H54 (cell line): ENCODE results near the gene SYNE3.

Source experiments
- DNase-seq: peaks from one replicate; pipeline ENCODE4 v3.0.0; 2011; ENCODE audit warnings: low spot score, mixed read lengths; ENCODE audit not compliant: insufficient read length
- FAIRE-seq: peaks from 3 replicates; lab custom pipeline; 2011; peaks lifted over from hg19 to GRCh38; lab: Jason Lieb, UNC
- POLR2A ChIP-seq: IDR thresholded peaks from 2 replicates; pipeline ENCODE4 v1.6.1; 2011; ENCODE audit warnings: low read depth, mild to moderate bottlenecking, low read length

SYNE3 gene, protein sequence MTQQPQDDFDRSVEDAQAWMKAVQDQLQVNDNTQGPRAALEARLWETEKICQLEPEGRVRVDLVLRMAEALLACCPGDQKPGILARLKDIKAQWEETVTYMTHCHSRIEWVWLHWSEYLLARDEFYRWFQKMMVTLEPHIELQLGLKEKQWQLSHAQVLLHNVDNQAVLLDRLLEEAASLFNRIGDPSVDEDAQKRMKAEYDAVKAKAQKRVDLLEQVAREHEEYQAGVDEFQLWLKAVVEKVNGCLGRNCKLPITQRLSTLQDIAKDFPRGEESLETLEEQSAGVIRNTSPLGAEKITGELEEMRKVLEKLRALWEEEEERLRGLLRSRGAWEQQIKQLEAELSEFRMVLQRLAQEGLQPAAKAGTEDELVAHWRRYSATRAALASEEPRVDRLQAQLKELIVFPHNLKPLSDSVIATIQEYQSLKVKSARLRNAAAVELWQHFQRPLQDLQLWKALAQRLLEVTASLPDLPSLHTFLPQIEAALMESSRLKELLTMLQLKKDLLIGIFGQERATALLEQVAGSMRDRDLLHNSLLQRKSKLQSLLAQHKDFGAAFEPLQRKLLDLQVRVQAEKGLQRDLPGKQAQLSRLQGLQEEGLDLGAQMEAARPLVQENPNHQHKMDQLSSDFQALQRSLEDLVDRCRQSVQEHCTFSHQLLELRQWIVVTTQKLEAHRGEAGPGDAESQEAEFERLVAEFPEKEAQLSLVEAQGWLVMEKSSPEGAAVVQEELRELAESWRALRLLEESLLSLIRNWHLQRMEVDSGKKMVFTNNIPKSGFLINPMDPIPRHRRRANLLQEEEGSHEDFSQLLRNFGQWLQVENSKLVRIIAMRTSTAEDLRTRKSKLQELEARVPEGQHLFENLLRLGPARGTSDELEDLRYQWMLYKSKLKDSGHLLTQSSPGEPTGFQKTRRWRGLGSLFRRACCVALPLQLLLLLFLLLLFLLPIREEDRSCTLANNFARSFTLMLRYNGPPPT

DNA sequence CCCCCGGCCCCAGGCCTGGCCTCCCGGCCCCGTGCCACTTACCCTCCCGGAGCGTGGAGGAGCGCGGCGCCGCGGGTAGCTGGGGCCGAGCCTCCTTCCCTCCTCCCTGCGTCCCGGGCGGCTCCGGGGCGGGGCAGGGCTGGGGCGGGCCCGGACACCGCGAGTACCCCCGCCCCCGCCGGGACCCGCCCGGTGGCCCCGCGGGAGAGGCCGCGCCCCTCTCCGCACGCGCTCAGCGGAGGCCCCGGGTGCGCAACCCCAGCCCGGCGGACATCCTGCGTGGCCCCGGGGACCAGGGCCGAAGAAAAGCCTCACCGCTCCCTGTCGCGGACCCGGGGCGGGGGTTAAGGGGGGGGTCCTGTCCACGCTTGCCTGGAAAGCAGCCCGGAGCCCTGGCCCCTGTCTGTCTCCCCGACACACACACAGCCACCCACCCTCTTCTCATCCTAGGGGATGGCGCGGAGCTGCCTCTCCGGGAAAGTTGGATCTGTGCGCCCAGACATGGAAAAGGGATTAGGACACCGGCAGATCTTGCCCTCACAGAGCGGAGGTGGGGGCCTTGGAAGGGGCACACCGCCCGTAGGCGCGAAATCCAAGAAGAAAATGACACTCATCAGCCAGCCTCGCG, at the start of gene SYNE3:
Gene SYNE3, minus strand, starts transcription at position 97 of the 628 bp plus-strand sequence. CDS start 40,829 bp downstream, outside the sequence.
- TF ChIP-seq POLR2A, result no peak
- no peak for FAIRE-seq
- no peak for DNase-seq

- no peak for FAIRE-seq
- DNase-seq, result peak; percentile 19
These were observed 47.6 kb upstream of the SYNE3 start for GRCh38 chr14:95564060-95564459.

DNA sequence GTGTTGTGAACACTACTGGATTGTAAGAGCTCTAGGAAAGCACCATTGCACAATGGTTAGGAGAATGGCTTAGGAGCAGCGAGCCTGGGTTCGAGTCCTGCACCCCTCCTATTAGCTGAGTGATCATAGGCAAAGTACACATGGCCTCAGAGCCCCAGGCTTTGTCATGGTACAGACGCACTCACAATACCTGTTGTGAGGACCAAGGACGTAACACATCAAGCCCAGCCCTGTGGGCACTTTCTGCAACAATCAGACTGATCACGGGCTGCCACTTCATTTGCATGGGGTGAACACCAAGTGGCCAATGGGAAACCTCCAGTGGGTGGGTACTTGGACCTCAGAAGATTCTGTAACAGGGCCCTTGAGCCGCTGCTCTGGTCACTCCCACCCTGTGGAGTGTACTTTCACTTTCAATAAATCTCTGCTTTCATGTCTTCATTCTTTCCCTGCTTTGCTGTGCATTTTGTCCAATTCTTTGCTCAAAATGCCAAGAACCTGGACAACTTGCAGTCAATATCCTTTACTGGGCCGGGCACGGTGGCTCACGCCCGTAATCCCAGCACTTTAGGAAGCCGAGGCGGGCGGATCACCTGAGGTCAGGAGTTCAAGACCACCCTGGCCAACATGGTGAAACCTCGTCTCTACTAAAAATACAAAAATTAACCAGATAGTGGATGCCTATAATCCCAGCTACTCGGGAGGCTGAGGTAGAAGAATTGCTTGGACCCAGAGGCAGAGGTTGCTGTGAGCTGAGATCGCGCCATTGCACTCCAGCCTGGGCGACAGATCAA, 46.6 kb upstream of the SYNE3 start:
- no peak for FAIRE-seq
- TF ChIP-seq POLR2A, result no peak
- no peak for DNase-seq

More at GRCh38 chr14:95564060-95564459, 47.6 kb upstream of the SYNE3 start:
- TF ChIP-seq POLR2A, result no peak

DNA sequence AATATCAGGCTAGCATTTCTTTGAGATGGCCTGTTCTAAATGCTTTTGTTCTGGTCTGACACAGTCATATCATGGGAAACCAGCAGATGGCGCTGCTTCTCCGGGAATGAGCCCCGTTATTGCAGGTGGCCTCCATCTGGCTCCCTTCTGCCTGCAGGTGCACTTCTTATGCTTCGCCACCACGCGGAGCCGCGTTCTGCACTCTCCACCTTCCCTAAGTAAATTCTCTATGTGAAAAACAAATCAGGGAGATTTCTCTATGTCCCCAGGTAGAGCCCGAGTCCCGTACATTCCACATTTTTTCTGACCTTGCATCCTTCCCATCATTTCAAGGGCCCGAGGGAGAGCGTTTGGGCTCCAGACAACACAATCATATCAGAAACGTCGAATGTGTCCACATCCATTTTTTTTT, 44.6 kb upstream of the SYNE3 start:
- FAIRE-seq, result peak; percentile 98
- TF ChIP-seq POLR2A, result no peak
- DNase-seq, result peak; percentile 70

- no peak for FAIRE-seq
- no peak for TF ChIP-seq POLR2A
- no peak for DNase-seq
These were observed 42.8 kb upstream of the SYNE3 start for GRCh38 chr14:95559203-95559602.

- FAIRE-seq (no peak), DNase-seq (no peak)
- TF ChIP-seq POLR2A, result no peak
These were observed 41.4 kb upstream of the SYNE3 start for GRCh38 chr14:95557832-95558231.

DNA sequence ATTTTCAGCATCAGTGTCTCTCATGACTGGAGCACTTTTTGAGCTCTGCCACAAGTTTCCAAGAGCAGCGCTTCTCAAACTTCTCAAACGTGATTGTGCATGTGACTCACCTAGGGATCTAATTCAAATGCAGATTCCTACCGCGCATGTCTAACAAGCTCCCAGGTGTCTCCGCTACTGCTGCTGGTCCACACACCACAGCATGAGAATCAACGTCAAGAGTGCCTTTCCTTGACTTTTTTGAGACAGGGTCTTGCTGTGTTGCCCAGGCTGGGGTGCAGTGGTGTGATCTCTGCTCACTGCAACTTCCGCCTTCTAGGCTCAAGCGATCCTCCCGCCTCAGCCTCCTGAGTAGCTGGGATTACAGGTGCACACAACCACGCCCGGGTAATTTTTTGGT, 40.8 kb upstream of the SYNE3 start:
- DNase-seq, result no peak
- FAIRE-seq, result no peak
- TF ChIP-seq POLR2A, result no peak

GRCh38 chr14:95555053-95555452, 38.6 kb upstream of the SYNE3 start:
- DNase-seq (no peak), FAIRE-seq (no peak)
- no peak for TF ChIP-seq POLR2A

DNA sequence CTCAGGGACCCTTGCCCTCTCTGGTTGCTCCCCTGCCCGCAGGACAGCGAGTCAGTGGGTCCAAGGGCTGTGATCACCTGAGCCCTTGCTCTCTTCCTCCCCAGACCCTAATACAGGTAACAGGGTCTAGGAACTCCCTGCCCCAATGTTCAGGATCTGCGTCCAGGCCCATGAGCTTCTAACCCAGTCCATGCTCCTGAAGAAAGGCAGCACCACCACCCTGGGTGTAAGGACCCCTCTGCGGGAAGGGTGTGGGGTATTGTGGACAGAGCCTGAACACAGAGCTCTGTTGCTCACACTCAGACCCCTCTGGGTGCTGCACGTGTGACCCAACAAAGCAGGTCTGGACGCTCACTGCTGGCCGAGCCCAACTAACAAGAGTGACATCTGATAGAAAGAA, 36.7 kb upstream of the SYNE3 start:
- DNase-seq (no peak), FAIRE-seq (no peak)
- no peak for TF ChIP-seq POLR2A

GRCh38 chr14:95551435-95551834, 35.0 kb upstream of the SYNE3 start:
- TF ChIP-seq POLR2A, result no peak
- DNase-seq, result no peak
- no peak for FAIRE-seq

DNA sequence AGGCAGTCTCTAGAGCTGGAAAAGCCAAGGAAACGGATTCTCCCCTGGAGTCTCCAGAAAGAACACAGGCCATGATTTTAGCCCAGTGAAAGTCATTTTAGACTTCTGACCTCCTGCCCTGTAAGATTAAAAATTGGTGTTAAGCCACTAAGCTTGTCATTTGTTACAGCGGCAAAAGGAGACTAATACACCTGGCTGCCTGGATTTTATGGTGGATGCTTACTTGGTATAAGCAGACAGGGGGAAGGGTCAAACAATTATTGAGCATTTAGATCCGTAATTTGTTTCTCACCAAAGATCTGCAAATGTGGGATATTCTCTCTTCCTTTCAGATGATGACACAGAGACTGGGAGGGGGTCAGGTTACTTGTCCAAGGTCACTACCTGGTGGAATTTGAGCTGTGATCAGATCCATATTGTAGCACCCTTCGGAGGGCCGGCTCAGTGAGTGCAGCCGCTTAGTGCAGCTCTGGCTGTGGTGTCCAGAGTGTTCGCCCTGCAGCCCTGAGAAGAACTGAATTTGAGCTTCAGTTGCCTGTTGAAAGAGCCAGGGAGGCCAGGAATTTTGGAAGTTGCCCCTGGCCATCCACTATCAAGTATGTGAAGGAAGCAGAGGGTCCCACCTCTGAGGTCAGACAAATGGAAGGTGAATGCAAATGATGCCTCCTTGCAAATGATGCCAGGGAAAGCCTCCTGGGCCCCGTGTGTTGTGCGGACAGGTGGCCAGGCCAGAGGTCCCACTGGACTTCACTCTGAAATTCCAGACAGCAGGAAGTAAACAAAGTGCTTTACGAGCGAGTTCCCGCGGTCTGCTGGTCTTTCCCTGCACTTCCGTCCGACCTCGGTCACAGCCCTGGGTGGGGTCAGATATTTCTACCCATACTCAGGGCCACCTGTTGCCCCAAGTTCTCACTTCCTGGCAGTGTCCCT, 33.5 kb upstream of the SYNE3 start:
- TF ChIP-seq POLR2A, result no peak
- DNase-seq (no peak), FAIRE-seq (no peak)
